OCI-LY1 (cell line): Measurements from ENCODE around the gene ZXDC.

Experiments
- H2AFZ ChIP-seq: fragments of 200-600 bp; sonication (generic), shearing (Covaris generic); 2 replicates; pipeline ENCODE4 v1.6.0; 2014; ENCODE audit warnings: antibody characterized with exemption, mild to moderate bottlenecking, low read length
- H3F3A ChIP-seq: fragments of 200-600 bp; sonication (generic), shearing (Covaris generic); 2 replicates; pipeline ENCODE4 v1.6.0; 2014; ENCODE audit warnings: mild to moderate bottlenecking, antibody characterized with exemption, low read length, moderate library complexity; ENCODE audit not compliant: insufficient read depth
- H3K27ac ChIP-seq: fragments of 200-600 bp; sonication (generic); 2 replicates; pipeline ENCODE4 v1.5.1; 2014; ENCODE audit warnings: low read length, mixed run types, mild to moderate bottlenecking, low read depth; ENCODE audit not compliant: poor library complexity, severe bottlenecking
- H3K27me3 ChIP-seq: fragments of 200-600 bp; sonication (generic); 2 replicates; pipeline ENCODE4 v1.6.0; 2014; ENCODE audit warnings: antibody characterized with exemption, mild to moderate bottlenecking, low read length, moderate library complexity; ENCODE audit not compliant: insufficient read depth
- H3K36me3 ChIP-seq: fragments of 200-600 bp; sonication (generic); 2 replicates; pipeline ENCODE4 v1.6.1; 2014; ENCODE audit warnings: mild to moderate bottlenecking, antibody characterized with exemption, low read length, moderate library complexity, mixed read lengths; ENCODE audit not compliant: insufficient read depth
- H3K4me1 ChIP-seq: fragments of 200-600 bp; sonication (generic); 2 replicates; pipeline ENCODE4 v1.5.1; 2014; ENCODE audit warnings: mild to moderate bottlenecking, low read length, moderate library complexity; ENCODE audit not compliant: insufficient read depth, severe bottlenecking
- H3K4me2 ChIP-seq: fragments of 200-600 bp; sonication (generic), shearing (Covaris generic); 2 replicates; pipeline ENCODE4 v1.6.1; 2014; ENCODE audit warnings: low read length
- H3K4me3 ChIP-seq: fragments of 200-600 bp; sonication (generic); 2 replicates; pipeline ENCODE4 v1.5.1; 2014; ENCODE audit warnings: low read length, low read depth, mild to moderate bottlenecking, mixed read lengths; ENCODE audit not compliant: poor library complexity, severe bottlenecking
- H3K79me2 ChIP-seq: fragments of 200-600 bp; shearing (Covaris generic); 2 replicates; pipeline ENCODE4 v1.6.1; 2016; ENCODE audit warnings: mixed run types, low read length, mixed read lengths; ENCODE audit not compliant: insufficient read depth
- H3K9ac ChIP-seq: fragments of 200-600 bp; sonication (generic), shearing (Covaris generic); 2 replicates; pipeline ENCODE4 v1.6.1; 2014; ENCODE audit warnings: mild to moderate bottlenecking, low read length, mixed read lengths
- H3K9me2 ChIP-seq: fragments of 200-600 bp; sonication (generic), shearing (Covaris generic); 2 replicates; pipeline ENCODE4 v1.6.1; 2014; ENCODE audit warnings: low read depth, mild to moderate bottlenecking, low read length, mixed read lengths
- H3K9me3 ChIP-seq: fragments of 200-600 bp; shearing (Covaris generic); 2 replicates; pipeline ENCODE4 v1.6.1; 2014; ENCODE audit warnings: low read length, mixed read lengths
- H4K20me1 ChIP-seq: fragments of 200-600 bp; sonication (generic), shearing (Covaris generic); 2 replicates; pipeline ENCODE4 v1.6.0; 2016; ENCODE audit warnings: mild to moderate bottlenecking, low read length; ENCODE audit not compliant: insufficient read depth
- CTCF ChIP-seq: fragments of 200-600 bp; sonication (generic), shearing (Covaris generic); IDR thresholded peaks from 2 replicates; pipeline ENCODE4 v1.5.1; 2017; ENCODE audit warnings: mild to moderate bottlenecking, antibody characterized with exemption, low read length, moderate library complexity, mixed read lengths
- EZH2 ChIP-seq: fragments of 200-600 bp; sonication (generic), shearing (Covaris generic); IDR thresholded peaks from 2 replicates; pipeline ENCODE4 v1.8.0; 2017; ENCODE audit warnings: borderline replicate concordance, mixed run types, mild to moderate bottlenecking, antibody characterized with exemption, low read length, moderate library complexity, mixed read lengths

The ZXDC gene

GRCh38 chr3:126517291-126517951 is 41.7 kb upstream of the ZXDC start, which contains the start of gene UROC1:
UROC1 (minus strand) TSS chr3:126517773; CDS start chr3:126517719, 54 bp downstream.
- TF ChIP-seq CTCF (no peak), EZH2 (no peak)

GRCh38 chr3:126516936-126517290 is 41.2 kb upstream of the ZXDC start:
- H3K9me2 ChIP-seq: no peaks in the 10 kb centered on the region
- TF ChIP-seq EZH2 (no peak), CTCF (no peak)
- no peak overlapping the region for H3K4me2 ChIP-seq
- H3K27ac ChIP-seq: no peak overlapping the region
- no peaks in the 10 kb centered on the region for H3K36me3 ChIP-seq
- no peaks in the 10 kb centered on the region for H3K9me3 ChIP-seq
- no peaks in the 10 kb centered on the region for H3K4me1 ChIP-seq
- no peaks in the 10 kb centered on the region for H3K79me2 ChIP-seq
- no peak overlapping the region for H3K4me3 ChIP-seq
- H4K20me1 ChIP-seq: no peaks in the 10 kb centered on the region
- no peak overlapping the region for H2AFZ ChIP-seq
- no peak overlapping the region for H3K9ac ChIP-seq
- H3F3A ChIP-seq: no peaks in the 10 kb centered on the region
- H3K27me3 ChIP-seq: no peaks in the 10 kb centered on the region

More at GRCh38 chr3:126517291-126517951, 41.7 kb upstream of the ZXDC start, which contains the start of gene UROC1:
- Histone ChIP-seq H3K36me3 (no peaks in the 10 kb centered on the region), H3K9ac (no peak within 1 kb of the TSS), H3K9me2 (no peaks in the 10 kb centered on the region), H3K4me3 (no peak within 1 kb of the TSS), H4K20me1 (no peaks in the 10 kb centered on the region), H3K27me3 (no peaks in the 10 kb centered on the region), H3K4me1 (no peaks in the 10 kb centered on the region), H3K79me2 (no peaks in the 10 kb centered on the region), H3K4me2 (no peak within 1 kb of the TSS), H3K27ac (no peak within 1 kb of the TSS), H2AFZ (no peak within 1 kb of the TSS), H3K9me3 (no peaks in the 10 kb centered on the region), H3F3A (no peaks in the 10 kb centered on the region)

GRCh38 chr3:126516152-126516935 is 40.7 kb upstream of the ZXDC start:
- no peak overlapping the region for H3K9ac ChIP-seq
- H3K36me3 ChIP-seq: no peaks in the 10 kb centered on the region
- no peaks in the 10 kb centered on the region for H3K9me3 ChIP-seq
- no peak overlapping the region for H3K27ac ChIP-seq
- no peaks in the 10 kb centered on the region for H3K27me3 ChIP-seq
- no peak overlapping the region for H3K4me2 ChIP-seq
- no peaks in the 10 kb centered on the region for H3K9me2 ChIP-seq
- H3K4me3 ChIP-seq: no peak overlapping the region
- no peaks in the 10 kb centered on the region for H3F3A ChIP-seq
- TF ChIP-seq EZH2 (no peak), CTCF (no peak)
- no peaks in the 10 kb centered on the region for H3K79me2 ChIP-seq
- H2AFZ ChIP-seq: no peak overlapping the region
- no peaks in the 10 kb centered on the region for H3K4me1 ChIP-seq
- H4K20me1 ChIP-seq: no peaks in the 10 kb centered on the region
